Activated naive CD8-positive, alpha-beta T cell treated with anti-CD3 and anti-CD28 coated beads, Interleukin-2, amount 10 ng/mL, durations not matched to agents 7 days and 5 days (primary cell): ENCODE data around the gene MBTPS1. TPM values are rescaled to one million over a fixed set of nuclear protein-coding genes. Genes with fewer than 3 reads are reported as not detected.

Experiments used
- ATAC-seq: fragments of 150-1000 bp; cut with Tn5 transposase; one replicate; pipeline ENCODE4 v1.10.0; 2021; ENCODE audit warnings: low read depth, moderate library complexity
- POLR2A ChIA-PET: fragments of 350-600 bp; sonication (Branson Sonifier 250); formaldehyde crosslinking; loops from one replicate; lab custom pipeline; 2021; ENCODE audit warnings: antibody characterized with exemption; lab: Charles Lee
- DNase-seq: peaks from one replicate; pipeline ENCODE4 v3.0.0; 2021
- H3K27ac Mint-ChIP-seq: one replicate; pipeline ENCODE4 v1.8.0; 2022; ENCODE audit warnings: mild to moderate bottlenecking, mixed read lengths
- H3K27me3 Mint-ChIP-seq: one replicate; pipeline ENCODE4 v1.8.0; 2022; ENCODE audit warnings: mild to moderate bottlenecking, moderate library complexity, mixed read lengths
- H3K36me3 Mint-ChIP-seq: one replicate; pipeline ENCODE4 v1.8.0; 2021; ENCODE audit warnings: mild to moderate bottlenecking, mixed read lengths
- H3K4me1 Mint-ChIP-seq: one replicate; pipeline ENCODE4 v1.8.0; 2021; ENCODE audit warnings: mixed read lengths
- H3K4me3 Mint-ChIP-seq: one replicate; pipeline ENCODE4 v1.8.0; 2022; ENCODE audit warnings: mild to moderate bottlenecking, moderate library complexity, mixed read lengths
- H3K9me3 Mint-ChIP-seq: one replicate; pipeline ENCODE4 v1.8.0; 2021; ENCODE audit warnings: mixed read lengths
- total RNA-seq, 2 experiments: library from RNA; stranded (reverse); gene quantifications; one replicate each; pipeline ENCODE4 v1.2.3, GENCODE V29; 2021

MBTPS1 gene
- total RNA-seq, 2 experiments from 2014 or later, result 73.2 to 85.4 TPM

DNA sequence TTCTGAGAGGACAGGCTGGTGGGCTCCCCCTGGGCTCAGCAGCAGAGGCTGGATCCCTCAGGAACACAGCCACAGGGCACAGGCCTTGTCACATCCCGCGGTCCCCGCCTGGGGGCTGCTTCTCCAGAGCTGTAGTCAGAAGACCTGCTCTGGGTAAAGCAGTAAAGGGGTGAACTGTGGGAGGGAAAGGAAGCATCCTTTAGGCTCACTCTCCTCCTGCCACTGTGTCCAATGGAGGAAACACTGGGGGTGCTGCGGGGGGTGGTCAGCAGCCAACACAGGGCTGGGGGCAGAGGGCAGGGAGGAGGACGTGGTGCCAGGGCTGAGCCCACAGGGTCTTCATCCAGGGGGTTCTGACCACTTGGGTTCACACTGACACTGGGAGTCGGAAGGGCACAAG is 69.1 kb downstream of the MBTPS1 start:
- Mint-ChIP-seq H3K9me3 (no peaks in the 10 kb centered on the region), H3K4me3 (no peak overlapping the region), H3K36me3 (peaks cover 7% of the 10 kb centered on the region), H3K27ac (no peak overlapping the region), H3K4me1 (no peaks in the 10 kb centered on the region), H3K27me3 (peaks cover 17% of the 10 kb centered on the region)
- no peak for DNase-seq
- POLR2A ChIA-PET, result no interaction called here
- no peak for ATAC-seq

DNA sequence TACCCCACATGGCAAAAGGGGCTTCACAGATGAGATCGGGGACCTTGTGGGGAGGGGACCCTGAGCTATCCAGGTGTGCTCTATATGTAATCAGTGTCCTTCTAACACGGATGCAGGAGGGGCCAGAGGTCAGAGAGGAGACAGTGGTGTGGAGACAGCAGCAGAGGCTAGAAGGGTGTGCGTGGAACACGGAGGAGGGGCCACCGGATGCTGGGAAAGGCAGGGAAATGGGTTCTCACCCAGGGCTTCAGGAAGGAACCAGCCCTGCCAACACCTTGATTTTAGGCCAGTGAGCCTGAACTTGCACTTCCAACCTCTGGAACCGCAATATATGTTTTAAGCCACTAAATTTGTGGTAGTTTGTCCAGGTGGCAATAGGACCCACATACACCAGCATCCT is 69.5 kb downstream of the MBTPS1 start:
- ATAC-seq, result no peak

DNA sequence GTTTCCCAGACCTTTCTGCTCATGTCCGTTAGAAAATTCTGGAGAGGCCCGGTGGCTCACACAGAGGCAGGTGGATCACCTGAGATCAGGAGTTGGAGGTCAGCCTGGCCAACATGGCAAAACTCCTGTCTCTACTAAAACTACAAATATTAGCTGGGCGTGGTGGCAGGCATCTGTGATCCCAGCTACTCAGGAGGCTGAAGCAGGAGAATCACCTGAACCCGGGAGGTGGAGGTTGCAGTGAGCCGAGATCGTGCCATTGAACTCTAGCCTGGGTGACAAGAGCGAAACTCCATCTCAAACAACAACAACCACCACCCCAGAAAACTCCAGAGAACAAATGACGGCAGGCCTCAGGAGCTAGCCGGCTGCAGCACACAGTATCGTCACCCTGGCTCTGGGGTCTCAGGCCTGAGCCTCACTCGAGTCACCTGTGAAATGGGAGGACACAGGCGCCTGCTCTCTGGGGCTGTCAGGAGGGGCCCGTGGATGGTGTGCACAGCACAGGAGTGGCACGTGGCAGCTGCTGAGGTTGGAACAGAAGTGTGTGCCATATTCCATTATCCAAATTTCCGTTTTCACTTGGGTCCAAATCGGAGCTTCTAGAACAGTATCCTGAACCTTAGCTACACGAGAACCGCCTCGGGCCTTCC is 70.8 kb downstream of the MBTPS1 start:
- POLR2A ChIA-PET, result no interaction called here
- no peak for DNase-seq
- no peak for ATAC-seq
- peaks cover 23% of the 10 kb centered on the region for H3K27me3 Mint-ChIP-seq
- H3K4me1 Mint-ChIP-seq, result no peaks in the 10 kb centered on the region
- H3K4me3 Mint-ChIP-seq, result no peak overlapping the region
- H3K9me3 Mint-ChIP-seq, result no peaks in the 10 kb centered on the region
- H3K27ac Mint-ChIP-seq, result no peak overlapping the region
- peaks cover 3% of the 10 kb centered on the region for H3K36me3 Mint-ChIP-seq

More for the DNA sequence above, 69.5 kb downstream of the MBTPS1 start:
- peaks cover 3% of the 10 kb centered on the region for H3K36me3 Mint-ChIP-seq
- no peak overlapping the region for H3K27ac Mint-ChIP-seq
- no peak overlapping the region for H3K4me3 Mint-ChIP-seq
- POLR2A ChIA-PET, result no interaction called here
- peaks cover 21% of the 10 kb centered on the region for H3K27me3 Mint-ChIP-seq
- no peak for DNase-seq
- H3K9me3 Mint-ChIP-seq, result no peaks in the 10 kb centered on the region
- no peaks in the 10 kb centered on the region for H3K4me1 Mint-ChIP-seq

DNA sequence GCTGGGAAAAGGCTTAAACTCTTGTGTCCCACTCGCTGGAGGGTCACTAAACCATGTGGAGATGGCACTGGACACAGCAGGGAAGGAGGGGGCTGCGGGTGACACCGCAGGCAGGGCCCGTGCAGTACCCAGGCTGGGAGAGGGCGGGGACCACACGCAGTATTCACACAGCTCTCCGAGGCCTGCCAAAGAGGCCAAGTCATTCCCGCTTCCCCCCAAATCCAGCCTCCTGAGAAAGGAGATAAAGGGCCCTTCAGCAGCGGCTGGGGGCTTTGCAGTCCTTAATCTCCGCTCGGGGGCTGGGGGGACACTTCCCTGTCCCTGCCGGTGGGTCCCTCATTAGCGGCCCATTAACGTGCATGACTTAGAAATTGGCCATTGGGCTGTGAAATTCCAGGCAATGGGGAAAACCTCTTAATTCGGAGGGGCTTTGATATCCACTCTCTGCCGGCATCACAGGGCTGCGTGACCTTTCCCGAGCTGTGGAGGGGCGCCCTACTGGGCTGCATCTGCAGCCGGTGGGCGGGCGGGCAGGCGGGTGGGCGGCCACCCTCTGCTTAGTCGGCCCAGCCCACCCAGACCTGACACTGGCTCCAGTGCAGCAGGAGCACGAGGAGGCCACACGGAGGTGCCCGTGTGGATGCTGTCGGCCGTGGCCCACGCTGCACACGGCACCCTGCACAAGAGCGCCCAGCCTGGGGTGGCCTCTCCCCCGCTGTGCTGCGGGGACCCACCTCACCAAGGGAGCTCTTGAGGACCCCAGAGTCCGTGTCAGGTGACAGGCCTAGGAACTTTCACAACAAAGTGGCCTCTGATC is 71.5 kb downstream of the MBTPS1 start:
- peaks cover 23% of the 10 kb centered on the region for H3K27me3 Mint-ChIP-seq
- peaks cover 2% of the 10 kb centered on the region for H3K36me3 Mint-ChIP-seq
- no peak for ATAC-seq
- POLR2A ChIA-PET, result no interaction called here
- H3K4me3 Mint-ChIP-seq, result no peak overlapping the region
- DNase-seq, result no peak
- no peaks in the 10 kb centered on the region for H3K9me3 Mint-ChIP-seq
- no peak overlapping the region for H3K27ac Mint-ChIP-seq
- H3K4me1 Mint-ChIP-seq, result no peaks in the 10 kb centered on the region

DNA sequence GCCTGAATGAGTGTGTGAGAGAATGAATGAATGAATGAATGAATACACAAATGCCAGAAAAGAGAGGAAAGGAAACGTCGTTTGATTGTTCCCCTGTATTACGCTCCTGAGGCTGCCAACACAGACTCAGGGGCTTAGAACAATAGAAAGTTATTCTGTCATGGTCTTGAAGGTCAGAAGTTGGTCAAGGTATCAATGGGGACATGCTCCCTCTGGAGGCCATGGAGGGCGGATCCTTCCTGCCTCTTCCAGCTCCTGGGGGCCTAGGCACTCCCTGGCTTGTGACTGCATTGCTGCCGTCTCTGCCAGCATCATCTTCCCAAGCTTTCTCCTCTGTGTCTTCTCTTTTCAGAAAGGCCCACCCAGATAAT is 72.6 kb downstream of the MBTPS1 start:
- H3K4me3 Mint-ChIP-seq, result no peak overlapping the region
- POLR2A ChIA-PET, result interaction anchor here (0.6 kb wide), 1 partner anchor 480 kb away, joined by 3 read pairs; no protein-coding TSS in a partner anchor
- DNase-seq, result no peak
- H3K4me1 Mint-ChIP-seq, result no peaks in the 10 kb centered on the region
- no peak for ATAC-seq
- H3K36me3 Mint-ChIP-seq, result peaks cover 2% of the 10 kb centered on the region
- no peak overlapping the region for H3K27ac Mint-ChIP-seq
- no peaks in the 10 kb centered on the region for H3K9me3 Mint-ChIP-seq
- peaks cover 23% of the 10 kb centered on the region for H3K27me3 Mint-ChIP-seq

DNA sequence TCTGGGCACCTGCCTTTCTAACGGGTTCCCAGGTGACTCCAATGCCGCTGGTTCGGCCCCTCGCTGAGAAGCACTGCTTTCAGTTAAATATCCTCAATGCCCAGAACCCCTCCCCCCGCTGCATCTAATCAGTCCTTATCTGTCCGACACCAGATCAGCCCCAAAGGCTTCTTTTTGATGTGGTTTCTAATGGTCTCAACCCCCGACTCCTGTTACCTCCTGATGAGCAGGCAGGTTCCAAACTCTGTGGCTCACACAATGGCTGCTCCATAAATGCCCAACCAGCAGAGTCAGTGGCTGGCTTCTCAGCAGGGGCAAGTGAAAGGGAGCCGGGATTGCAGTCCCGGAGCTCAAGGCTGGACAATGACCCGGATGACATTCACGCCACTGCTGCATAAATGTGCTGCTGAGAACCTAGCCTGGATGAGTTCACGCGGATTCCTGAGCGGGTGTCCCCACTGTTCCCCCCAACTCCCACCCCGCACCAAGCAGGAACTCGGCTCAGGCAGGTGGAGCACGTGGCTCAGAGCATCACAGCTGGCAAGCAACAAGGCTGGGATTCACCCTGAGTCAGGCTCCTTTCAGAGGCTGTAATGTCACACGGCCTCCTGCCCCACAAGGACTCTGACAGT is 73.1 kb downstream of the MBTPS1 start:
- POLR2A ChIA-PET, result no interaction called here
- Mint-ChIP-seq H3K27ac (no peak overlapping the region), H3K4me1 (no peaks in the 10 kb centered on the region), H3K9me3 (no peaks in the 10 kb centered on the region), H3K36me3 (peaks cover 2% of the 10 kb centered on the region), H3K27me3 (peaks cover 23% of the 10 kb centered on the region), H3K4me3 (no peak overlapping the region)
- ATAC-seq (no peak), DNase-seq (no peak)

DNA sequence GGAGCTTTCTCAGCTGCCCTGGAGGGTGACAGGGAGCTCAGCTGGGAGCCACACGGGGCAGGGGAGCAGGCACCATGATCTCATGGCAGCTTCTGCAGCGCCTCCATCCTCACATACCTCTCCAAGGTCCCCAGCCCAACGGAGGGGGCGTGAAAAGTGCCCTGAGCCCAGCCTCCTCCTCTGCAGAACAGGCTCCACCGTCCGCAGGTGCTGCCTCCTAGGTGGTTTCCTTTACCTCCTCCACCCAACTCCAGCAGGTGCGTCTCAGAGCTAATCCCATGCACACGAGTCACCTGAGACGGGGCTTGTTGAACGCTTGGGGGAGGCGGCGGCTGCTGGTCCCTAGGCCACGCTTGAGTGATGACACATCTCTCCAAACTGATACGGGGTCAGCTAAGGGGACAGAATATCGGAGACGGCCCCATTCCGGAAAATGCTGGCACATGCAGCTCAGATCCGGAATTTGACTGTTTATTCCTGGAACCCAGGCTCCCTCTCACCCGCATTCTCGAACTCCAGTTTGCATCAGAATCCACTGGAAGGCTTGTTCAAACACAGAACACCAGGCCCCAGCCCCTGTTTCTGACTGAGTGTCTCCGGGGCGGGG is 73.8 kb downstream of the MBTPS1 start:
- Mint-ChIP-seq H3K27ac (no peak overlapping the region), H3K4me3 (no peak overlapping the region), H3K27me3 (peaks cover 23% of the 10 kb centered on the region), H3K36me3 (peaks cover 2% of the 10 kb centered on the region), H3K4me1 (no peaks in the 10 kb centered on the region), H3K9me3 (no peaks in the 10 kb centered on the region)
- POLR2A ChIA-PET, result no interaction called here
- ATAC-seq, result no peak
- DNase-seq, result no peak

DNA sequence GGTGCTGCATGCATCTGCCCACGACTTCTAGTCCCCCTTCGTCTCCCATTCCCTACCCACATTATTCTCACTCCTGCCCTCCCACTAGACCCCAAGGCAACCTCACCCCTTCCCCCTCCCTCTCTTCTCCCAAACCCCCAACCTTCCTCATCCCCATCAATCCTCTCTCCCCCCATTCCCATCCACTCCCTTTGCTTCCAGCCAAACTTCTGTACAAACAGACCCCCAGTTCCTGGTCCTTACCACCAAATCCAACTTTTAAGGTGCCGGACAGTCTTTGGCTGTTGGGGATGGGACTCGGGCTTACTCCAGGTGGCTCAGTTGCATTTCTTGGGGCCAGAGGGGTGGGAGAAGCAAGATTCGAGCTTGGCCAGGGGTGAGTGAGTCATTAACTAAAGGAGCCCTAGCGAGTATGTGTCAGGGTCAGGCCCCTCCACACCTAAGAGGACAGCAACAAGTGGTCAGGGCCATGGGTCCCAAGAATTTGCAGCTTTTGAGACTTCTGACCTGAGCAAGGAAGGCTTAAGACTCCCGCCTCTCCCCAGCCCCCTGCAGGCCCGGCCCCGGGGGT is 74.3 kb downstream of the MBTPS1 start, which contains the start of gene SLC38A8:
Gene SLC38A8, minus strand, starts transcription at position 488 of the 571 bp plus-strand sequence. CDS start 638 bp downstream, outside the sequence.
- no peaks in the 10 kb centered on the region for H3K9me3 Mint-ChIP-seq
- H3K27me3 Mint-ChIP-seq, result peaks cover 23% of the 10 kb centered on the region
- ATAC-seq (no peak), DNase-seq (no peak)
- no peak within 1 kb of the TSS for H3K4me3 Mint-ChIP-seq
- no peak within 1 kb of the TSS for H3K27ac Mint-ChIP-seq
- peaks cover 2% of the 10 kb centered on the region for H3K36me3 Mint-ChIP-seq
- no peaks in the 10 kb centered on the region for H3K4me1 Mint-ChIP-seq
- POLR2A ChIA-PET, result no interaction called here

DNA sequence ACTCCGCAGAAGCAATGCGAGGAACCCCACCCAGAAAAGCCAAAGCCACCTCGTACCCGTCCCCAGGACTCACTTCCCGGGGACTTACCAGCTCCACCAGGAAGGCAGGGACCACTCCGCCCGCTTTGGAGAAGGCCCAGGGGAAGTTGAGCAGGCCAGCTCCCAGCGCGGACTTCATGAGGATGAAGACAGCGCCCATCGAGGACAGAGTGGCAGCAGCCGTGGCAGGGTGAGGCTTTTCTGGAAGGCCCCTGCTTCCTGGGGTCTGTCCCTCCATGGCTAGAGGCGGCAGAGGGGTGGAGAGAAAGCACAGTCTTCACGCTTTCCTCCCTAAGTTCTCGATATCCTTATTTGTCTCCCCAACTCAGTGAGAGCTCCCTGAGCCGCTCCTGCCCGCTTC is 74.9 kb downstream of the MBTPS1 start:
- Mint-ChIP-seq H3K27ac (no peak overlapping the region), H3K4me3 (no peak overlapping the region), H3K4me1 (no peaks in the 10 kb centered on the region), H3K9me3 (no peaks in the 10 kb centered on the region), H3K36me3 (no peaks in the 10 kb centered on the region), H3K27me3 (peaks cover 23% of the 10 kb centered on the region)
- ATAC-seq (no peak), DNase-seq (no peak)
- POLR2A ChIA-PET, result no interaction called here

DNA sequence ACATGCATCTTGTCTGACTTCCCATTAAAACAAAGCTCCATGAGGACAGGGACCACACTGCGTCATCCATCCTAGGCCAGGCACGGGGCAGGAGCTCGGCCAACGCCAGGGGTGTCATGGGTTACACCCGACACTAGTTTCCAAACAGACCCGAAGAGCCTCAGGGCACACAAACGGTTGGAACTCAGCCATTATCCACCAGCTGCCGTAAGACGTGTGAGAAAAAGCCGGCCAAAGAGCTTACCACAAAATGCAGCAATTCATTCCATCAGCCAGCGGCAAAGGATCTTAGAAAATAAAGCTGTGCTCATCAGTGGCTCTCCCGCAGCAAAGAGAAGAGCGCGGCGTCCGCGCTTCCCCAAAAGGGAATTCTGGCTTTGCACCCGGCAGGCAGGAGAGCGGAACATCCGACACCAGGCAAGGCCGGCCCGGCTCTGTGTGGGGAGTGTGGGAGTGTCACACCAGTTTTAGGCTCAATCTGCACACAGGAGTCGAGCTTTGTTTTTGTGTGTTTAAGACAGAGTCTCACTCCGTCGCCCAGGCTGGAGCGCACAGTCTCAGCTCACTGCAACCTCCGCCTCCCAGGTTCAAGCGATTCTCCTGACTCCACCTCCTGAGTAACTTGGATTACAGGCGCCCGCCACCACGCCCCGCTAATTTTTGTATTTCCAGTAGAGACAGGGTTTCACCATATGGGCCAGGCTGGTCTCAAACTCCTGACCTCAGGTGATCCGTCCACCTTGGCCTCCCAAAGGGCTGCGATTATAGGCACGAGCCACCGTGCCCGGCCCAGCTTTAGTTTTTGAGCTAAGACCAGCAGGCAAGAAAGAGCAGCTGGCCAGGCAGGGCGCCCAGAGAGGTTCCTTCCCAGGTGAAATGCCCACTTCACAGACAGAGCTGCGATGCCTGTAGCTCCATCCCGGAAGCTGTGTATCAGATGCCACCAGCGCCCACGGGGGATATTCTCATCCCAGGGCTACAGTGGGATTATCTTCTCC is 75.6 kb downstream of the MBTPS1 start:
- Mint-ChIP-seq H3K27ac (no peak overlapping the region), H3K27me3 (peaks cover 23% of the 10 kb centered on the region), H3K36me3 (no peaks in the 10 kb centered on the region), H3K9me3 (peaks cover 2% of the 10 kb centered on the region), H3K4me1 (no peaks in the 10 kb centered on the region), H3K4me3 (no peak overlapping the region)
- ATAC-seq (no peak), DNase-seq (no peak)
- POLR2A ChIA-PET, result interaction anchor here (0.6 kb wide), 1 partner anchor 158 kb away, joined by 3 read pairs; no protein-coding TSS in a partner anchor

DNA sequence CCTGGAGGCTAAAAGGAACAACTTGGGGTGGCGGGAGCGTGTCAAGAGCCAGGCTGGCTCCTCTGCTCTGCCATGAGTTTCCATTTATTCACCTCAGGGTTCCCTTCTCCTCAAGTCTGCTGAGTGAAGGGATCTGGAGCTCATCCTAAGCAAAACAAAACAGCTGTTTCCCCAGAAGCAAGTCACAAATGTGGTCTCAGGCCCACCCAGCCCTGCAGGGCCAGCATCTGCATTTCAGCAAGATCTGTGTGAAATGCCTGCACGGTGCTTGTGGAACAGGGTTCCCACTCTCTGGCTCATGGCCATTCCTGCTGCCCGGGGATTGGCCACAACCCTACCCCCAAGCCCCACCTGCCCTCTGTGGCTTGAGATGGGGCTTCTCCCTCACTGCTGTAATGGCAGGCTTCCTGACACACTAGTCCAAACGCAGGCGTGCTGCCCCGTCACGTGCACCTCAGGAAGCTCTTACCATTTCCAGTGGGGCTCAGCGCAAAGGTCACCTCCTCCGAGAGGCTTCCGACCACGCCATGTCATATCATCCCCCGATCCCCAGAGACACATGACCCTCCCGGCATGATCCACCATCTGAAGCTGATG is 76.4 kb downstream of the MBTPS1 start:
- H3K27me3 Mint-ChIP-seq, result peaks cover 24% of the 10 kb centered on the region
- H3K27ac Mint-ChIP-seq, result no peak overlapping the region
- no peaks in the 10 kb centered on the region for H3K4me1 Mint-ChIP-seq
- peaks cover 6% of the 10 kb centered on the region for H3K9me3 Mint-ChIP-seq
- POLR2A ChIA-PET, result interaction anchor here (0.6 kb wide), 1 partner anchor 157 kb away, joined by 3 read pairs; no protein-coding TSS in a partner anchor
- no peak overlapping the region for H3K4me3 Mint-ChIP-seq
- no peaks in the 10 kb centered on the region for H3K36me3 Mint-ChIP-seq
- no peak for DNase-seq
- ATAC-seq, result no peak

DNA sequence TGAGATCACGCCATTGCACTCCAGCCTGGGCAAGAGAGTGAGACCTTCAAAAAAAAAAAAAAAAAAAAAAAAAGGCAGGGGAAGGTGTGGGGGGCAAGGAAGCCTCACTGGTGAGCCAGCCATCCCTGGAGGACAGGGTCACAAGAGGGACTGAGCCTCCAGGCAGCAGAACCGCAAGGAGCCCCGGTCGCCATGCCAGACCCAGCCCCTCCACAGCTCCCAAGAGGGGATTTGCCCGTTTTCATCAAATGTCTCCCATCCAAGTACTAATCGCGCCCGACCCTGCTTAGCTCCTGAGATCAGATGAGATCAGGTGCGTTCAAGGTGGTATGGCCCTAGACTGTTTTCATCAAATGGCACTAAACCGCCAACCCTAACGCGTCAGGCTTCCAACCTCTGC is 77.0 kb downstream of the MBTPS1 start:
- DNase-seq (no peak), ATAC-seq (no peak)
- H3K4me1 Mint-ChIP-seq, result no peaks in the 10 kb centered on the region
- peaks cover 6% of the 10 kb centered on the region for H3K9me3 Mint-ChIP-seq
- no peak overlapping the region for H3K27ac Mint-ChIP-seq
- peaks cover 26% of the 10 kb centered on the region for H3K27me3 Mint-ChIP-seq
- H3K36me3 Mint-ChIP-seq, result no peaks in the 10 kb centered on the region
- no peak overlapping the region for H3K4me3 Mint-ChIP-seq
- POLR2A ChIA-PET, result no interaction called here
